OCI-LY7 (cell line): ENCODE measurements around the gene LRP1-AS.

Experiments
- EZH2phosphoT487 ChIP-seq: fragments of 200-600 bp; sonication (generic); IDR thresholded peaks from 2 replicates; pipeline ENCODE4 v1.6.1; 2018; ENCODE audit warnings: low read depth, borderline replicate concordance, mild to moderate bottlenecking, mixed run types, antibody characterized with exemption, low read length, moderate library complexity, mixed read lengths
- TF ChIP-seq, protein P1 (sequence below): fragments of 200-600 bp; sonication (generic); conservative IDR thresholded peaks from 2 replicates; pipeline ENCODE4 v1.5.1; 2014; ENCODE audit warnings: mild to moderate bottlenecking, antibody characterized with exemption, low read length, moderate library complexity, mixed read lengths

DNA sequence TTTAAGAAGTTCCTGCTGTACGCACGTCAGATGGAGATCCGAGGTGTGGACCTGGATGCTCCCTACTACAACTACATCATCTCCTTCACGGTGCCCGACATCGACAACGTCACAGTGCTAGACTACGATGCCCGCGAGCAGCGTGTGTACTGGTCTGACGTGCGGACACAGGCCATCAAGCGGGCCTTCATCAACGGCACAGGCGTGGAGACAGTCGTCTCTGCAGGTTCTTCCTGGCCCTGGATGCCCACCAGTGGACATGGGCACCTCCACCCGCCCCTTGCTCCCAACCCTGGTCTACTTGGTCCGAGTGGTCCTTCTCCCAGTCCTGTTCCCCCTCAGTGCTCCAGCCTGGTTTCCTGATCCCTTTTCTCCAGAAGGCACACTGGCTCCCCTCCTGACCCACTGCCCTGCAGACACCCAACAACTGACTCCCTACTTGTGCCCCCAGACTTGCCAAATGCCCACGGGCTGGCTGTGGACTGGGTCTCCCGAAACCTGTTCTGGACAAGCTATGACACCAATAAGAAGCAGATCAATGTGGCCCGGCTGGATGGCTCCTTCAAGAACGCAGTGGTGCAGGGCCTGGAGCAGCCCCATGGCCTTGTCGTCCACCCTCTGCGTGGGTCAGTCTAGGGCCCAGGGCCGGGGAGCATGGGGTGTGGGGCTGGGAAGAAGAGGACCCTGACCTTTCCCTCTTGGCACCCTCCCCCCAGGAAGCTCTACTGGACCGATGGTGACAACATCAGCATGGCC is 32.1 kb upstream of the LRP1-AS start:
- TF ChIP-seq, protein P1, sequence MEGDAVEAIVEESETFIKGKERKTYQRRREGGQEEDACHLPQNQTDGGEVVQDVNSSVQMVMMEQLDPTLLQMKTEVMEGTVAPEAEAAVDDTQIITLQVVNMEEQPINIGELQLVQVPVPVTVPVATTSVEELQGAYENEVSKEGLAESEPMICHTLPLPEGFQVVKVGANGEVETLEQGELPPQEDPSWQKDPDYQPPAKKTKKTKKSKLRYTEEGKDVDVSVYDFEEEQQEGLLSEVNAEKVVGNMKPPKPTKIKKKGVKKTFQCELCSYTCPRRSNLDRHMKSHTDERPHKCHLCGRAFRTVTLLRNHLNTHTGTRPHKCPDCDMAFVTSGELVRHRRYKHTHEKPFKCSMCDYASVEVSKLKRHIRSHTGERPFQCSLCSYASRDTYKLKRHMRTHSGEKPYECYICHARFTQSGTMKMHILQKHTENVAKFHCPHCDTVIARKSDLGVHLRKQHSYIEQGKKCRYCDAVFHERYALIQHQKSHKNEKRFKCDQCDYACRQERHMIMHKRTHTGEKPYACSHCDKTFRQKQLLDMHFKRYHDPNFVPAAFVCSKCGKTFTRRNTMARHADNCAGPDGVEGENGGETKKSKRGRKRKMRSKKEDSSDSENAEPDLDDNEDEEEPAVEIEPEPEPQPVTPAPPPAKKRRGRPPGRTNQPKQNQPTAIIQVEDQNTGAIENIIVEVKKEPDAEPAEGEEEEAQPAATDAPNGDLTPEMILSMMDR: no peak
- no peak for TF ChIP-seq EZH2phosphoT487
